GM08714 (cell line): ENCODE data around the gene PLTP.
"Not testable (repeated sequence)": the region's sequence is repeated elsewhere in the genome, so short reads cannot be mapped to it uniquely, and the experiment has no call there.

Source experiments
- H3K4me3 ChIP-seq: fragments of 200-500 bp; sonication (Bioruptor generic); 2 replicates; pipeline ENCODE4 v1.5.1; 2014; ENCODE audit warnings: mild to moderate bottlenecking, low read length, inconsistent platforms
- ZNF274 ChIP-seq: IDR thresholded peaks from 2 replicates; pipeline ENCODE4 v1.6.1; 2012; ENCODE audit warnings: mild to moderate bottlenecking, low read depth, low read length

PLTP gene

DNA sequence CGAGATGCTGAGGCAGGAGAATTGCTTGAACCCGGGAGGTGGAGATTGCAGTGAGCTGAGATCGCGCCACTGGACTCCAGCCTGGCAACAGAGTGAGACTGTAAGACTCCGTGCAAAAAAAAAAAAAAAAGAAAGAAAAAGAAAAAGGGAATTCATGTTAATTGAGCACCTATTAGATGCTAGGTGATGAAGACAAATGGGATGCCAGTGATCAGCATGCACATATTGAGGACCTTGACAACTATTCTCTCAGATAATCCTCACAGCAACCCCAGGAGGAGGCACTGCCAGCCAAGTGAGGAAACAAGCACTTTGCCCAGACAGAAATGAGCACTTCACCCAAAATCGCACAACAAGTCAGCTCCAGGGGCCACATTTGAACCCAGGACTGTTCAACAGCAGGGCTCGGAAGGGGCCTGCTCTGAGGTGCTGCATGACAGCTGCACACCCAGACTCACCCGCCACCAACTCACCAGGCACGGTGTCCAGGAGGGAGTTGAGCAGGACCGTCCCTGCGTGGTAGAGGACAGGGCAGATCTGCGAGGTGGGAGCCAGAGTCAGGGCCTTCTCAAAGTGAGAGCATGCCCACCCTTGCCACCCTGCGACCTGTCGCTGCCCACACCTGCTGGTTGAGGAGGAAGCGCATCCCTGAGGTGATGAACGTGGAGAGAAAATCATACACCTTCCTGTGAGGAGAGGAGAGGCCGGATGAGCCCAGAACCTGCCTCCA lies 4.6 kb downstream of the PLTP start:
- no peak overlapping the region for H3K4me3 ChIP-seq
- no peak for TF ChIP-seq ZNF274

DNA sequence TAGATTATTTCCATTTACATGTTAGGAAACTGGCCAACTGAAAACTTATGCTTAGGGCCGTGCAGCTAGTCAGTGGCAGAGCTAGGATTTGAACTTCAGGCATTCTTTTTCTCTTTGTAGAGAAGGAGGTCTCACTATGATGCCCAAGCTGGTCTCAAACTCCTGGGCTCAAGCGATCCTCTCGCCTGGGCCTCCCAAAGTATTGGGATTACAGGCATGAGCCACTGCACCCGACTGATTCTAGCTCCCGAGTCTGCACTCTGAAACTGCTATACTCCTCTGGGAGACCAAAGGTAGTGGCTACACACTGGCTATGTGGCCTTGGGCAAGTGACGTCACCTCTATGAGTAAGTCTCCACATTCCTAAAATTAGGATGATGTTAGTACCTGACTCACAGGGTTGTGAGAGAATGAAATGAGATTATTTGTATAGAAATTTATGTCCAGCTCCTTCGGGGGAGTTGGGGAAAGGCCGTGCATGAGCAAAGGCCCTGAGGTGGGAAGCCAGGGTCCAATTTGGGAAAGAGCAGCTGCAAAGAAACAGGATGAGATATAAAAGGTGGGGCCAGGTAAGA lies 6.4 kb downstream of the PLTP start:
- no peak overlapping the region for H3K4me3 ChIP-seq
- no peak for TF ChIP-seq ZNF274

- H3K4me3 ChIP-seq: no peak overlapping the region
- no peak for TF ChIP-seq ZNF274
These were observed 7.1 kb downstream of the PLTP start for GRCh38 chr20:45904583-45905504.

- no peak for TF ChIP-seq ZNF274
These were observed 9.7 kb downstream of the PLTP start for GRCh38 chr20:45902199-45902701.

GRCh38 chr20:45901332-45901731 lies 10.6 kb downstream of the PLTP start:
- H3K4me3 ChIP-seq: not testable (repeated sequence)

More at GRCh38 chr20:45902199-45902701, 9.7 kb downstream of the PLTP start:
- H3K4me3 ChIP-seq: no peak overlapping the region

- TF ChIP-seq ZNF274: no peak
- no peak overlapping the region for H3K4me3 ChIP-seq
These were observed 12.7 kb downstream of the PLTP start for GRCh38 chr20:45899046-45899835.

DNA sequence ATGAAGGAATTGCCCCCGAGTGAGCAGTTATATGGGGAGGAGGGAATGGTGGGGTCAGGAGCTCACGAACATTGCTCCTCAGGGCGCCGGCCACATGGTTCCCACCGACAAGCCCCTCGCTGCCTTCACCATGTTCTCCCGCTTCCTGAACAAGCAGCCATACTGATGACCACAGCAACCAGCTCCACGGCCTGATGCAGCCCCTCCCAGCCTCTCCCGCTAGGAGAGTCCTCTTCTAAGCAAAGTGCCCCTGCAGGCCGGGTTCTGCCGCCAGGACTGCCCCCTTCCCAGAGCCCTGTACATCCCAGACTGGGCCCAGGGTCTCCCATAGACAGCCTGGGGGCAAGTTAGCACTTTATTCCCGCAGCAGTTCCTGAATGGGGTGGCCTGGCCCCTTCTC lies 13.7 kb downstream of the PLTP start:
- no peak overlapping the region for H3K4me3 ChIP-seq
- TF ChIP-seq ZNF274: no peak

GRCh38 chr20:45897692-45898091 lies 14.3 kb downstream of the PLTP start:
- no peak overlapping the region for H3K4me3 ChIP-seq
- TF ChIP-seq ZNF274: no peak

GRCh38 chr20:45897289-45897688 lies 14.7 kb downstream of the PLTP start:
- no peak for TF ChIP-seq ZNF274

GRCh38 chr20:45896641-45897161 lies 15.3 kb downstream of the PLTP start:
- H3K4me3 ChIP-seq: no peak overlapping the region
- no peak for TF ChIP-seq ZNF274

More at GRCh38 chr20:45897289-45897688, 14.7 kb downstream of the PLTP start:
- H3K4me3 ChIP-seq: no peak overlapping the region

DNA sequence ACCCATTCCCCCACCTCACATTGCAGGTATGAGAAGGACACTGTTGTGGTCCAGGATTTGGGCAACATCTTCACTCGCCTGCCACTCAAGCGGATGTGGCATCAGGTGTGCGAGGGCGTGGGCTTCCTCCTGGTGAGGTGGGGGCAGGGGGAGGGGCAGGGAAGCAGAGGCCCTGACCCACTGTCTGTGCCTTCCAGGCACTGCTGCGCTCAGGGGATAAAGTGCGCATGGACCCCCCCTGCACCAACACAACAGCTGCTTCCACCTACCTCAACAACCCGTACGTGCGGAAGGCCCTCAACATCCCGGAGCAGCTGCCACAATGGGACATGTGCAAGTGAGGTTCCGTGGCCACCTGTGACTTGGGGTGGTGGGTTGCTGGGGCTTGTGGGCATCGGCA lies 17.2 kb downstream of the PLTP start:
- no peak for TF ChIP-seq ZNF274
- no peak overlapping the region for H3K4me3 ChIP-seq

DNA sequence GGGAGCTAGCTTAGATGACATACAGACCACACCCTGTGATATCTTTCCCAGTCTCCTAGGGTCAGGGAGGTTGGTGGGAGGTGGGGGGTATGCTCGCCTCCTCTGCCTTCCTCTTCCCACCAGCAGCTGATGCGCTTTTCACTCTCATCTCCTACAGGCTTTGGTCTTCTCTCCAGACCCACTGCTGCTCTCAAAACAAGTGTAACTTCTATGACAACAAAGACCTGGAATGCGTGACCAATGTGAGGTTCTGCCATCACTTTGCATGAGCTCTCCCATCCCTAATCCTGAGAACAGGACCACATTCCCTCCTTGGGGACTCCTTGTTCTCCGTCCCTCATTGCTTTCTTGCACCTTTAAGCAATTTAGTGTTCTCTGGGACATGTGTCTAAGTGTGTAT lies 18.1 kb downstream of the PLTP start:
- no peak for TF ChIP-seq ZNF274
- H3K4me3 ChIP-seq: no peak overlapping the region

GRCh38 chr20:45892828-45893500 lies 19.0 kb downstream of the PLTP start:
- TF ChIP-seq ZNF274: no peak
- no peak overlapping the region for H3K4me3 ChIP-seq
